Activated T-helper 1 cell treated with anti-CD3 and anti-CD28 coated beads, Interleukin-12 subunit alpha, Interleukin-12 subunit beta, Interleukin-2, Interleukin-4 antibody, amounts not matched to agents 30 ng/mL and 10 ng/mL and 1 ng/mL, durations not matched to agents 14 hours and 24 hours and 36 hours (primary cell): ENCODE measurements around the gene ASCC3. TPM values are rescaled to one million over a fixed set of nuclear protein-coding genes. Genes with fewer than 3 reads are reported as not detected.

Source experiments
- DNase-seq: peaks from one replicate; pipeline ENCODE4 v3.0.0; 2021; ENCODE audit warnings: low spot score
- H3K27ac Mint-ChIP-seq: one replicate; pipeline ENCODE4 v1.8.0; 2021; ENCODE audit warnings: mild to moderate bottlenecking, mixed read lengths
- H3K27me3 Mint-ChIP-seq: one replicate; pipeline ENCODE4 v1.8.0; 2022; ENCODE audit warnings: mild to moderate bottlenecking, moderate library complexity, mixed read lengths; ENCODE audit not compliant: insufficient read depth
- H3K36me3 Mint-ChIP-seq: one replicate; pipeline ENCODE4 v1.8.0; 2021; ENCODE audit warnings: low read depth, mixed read lengths
- H3K4me1 Mint-ChIP-seq: one replicate; pipeline ENCODE4 v1.8.0; 2021; ENCODE audit warnings: low read depth, mixed read lengths
- H3K4me3 Mint-ChIP-seq: one replicate; pipeline ENCODE4 v1.8.0; 2021; ENCODE audit warnings: mild to moderate bottlenecking, moderate library complexity, mixed read lengths
- H3K9me3 Mint-ChIP-seq: one replicate; pipeline ENCODE4 v1.8.0; 2021; ENCODE audit warnings: mixed read lengths
- intact Hi-C: fragments of 100-400 bp; cut with micrococcal nuclease; formaldehyde crosslinking; loops from one replicate; pipeline ENCODE4 v1.15.1; 2024
- total RNA-seq: library from RNA; stranded (reverse); gene quantifications from 2 replicates; pipeline ENCODE4 v1.2.3, GENCODE V29; 2022

Gene ASCC3
- total RNA-seq, 1 donor from 2014 or later: 70.1 TPM

DNA sequence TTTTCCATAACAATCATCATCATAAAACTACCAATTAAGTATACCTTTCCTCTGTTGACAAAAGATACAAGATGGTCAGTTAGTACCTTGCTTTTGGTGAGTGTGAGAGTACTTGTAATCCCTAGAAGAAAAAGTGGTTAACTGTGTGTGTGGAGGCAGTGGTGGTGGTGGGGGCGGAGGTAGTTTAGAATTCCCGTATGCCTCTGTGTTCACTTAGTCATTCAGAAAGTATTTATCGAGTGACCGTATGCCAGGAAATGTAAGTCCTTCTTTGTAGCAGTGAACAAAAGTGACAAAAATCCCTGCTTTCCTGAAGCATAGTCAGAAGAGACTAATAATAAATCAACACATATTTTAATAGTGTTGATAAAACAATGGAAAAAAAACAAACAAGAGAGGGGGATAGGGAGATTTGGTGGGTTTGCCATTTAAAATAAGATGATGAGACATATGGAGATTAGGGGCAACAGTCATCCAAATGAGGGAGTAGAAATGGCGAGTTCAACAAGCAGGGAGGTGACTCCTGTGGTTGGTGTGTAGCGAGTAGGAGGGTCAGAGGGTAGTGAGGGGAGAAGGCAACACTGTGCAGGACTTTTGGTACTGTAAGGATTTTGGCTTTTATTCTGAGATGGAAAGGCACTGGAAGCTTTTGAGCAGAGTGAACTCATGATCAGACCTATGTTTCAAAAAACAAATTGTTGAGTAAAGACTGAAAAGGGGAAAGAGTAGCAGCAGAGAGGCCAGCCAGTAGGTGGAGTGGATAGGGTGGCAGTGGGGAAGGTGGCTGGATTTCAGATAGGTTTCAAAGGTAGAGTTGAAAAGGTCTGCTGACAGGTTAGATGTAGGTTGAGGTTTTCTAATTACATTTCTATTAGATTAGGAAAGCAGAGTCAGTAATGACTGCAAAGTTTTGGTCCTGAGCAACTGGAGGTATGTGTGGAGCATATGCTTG lies 376.1 kb downstream of the ASCC3 start:
- Mint-ChIP-seq H3K4me3 (no peak overlapping the region), H3K4me1 (no peaks in the 10 kb centered on the region), H3K36me3 (peaks cover 7% of the 10 kb centered on the region), H3K27ac (no peak overlapping the region), H3K27me3 (peaks cover 4% of the 10 kb centered on the region), H3K9me3 (no peaks in the 10 kb centered on the region)
- DNase-seq: no peak
- intact Hi-C loops: no loop called here

DNA sequence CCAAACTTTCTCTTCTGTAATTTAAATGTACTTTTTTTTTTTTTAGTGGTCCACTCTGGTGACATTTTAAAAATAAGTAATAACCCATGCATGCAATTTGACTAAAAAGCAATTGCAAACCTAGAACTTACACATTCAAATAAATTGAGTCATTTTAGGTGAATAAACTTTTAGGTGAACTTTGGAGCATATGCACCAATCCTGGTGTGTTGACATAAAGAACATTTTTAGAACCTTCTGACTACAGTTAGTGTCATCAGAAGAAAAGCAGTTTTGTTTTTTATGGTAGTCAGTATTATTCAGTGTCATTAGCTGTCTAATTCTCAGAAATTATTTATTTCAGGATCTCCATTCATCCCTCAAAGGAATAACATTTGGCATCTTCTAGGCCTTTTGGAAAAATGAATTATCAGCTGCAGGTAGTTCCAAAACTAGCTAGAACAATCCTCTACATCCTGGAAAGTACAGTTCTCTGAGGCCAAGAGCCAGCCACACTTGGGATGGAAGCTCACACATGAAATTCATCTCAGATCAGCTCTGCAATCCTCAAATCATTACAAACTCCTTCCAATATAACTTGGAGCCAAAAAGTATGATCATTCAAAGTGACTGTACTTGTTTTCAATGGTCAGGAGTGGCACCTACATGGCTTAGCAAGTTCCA lies 378.0 kb downstream of the ASCC3 start:
- no peaks in the 10 kb centered on the region for H3K4me1 Mint-ChIP-seq
- H3K4me3 Mint-ChIP-seq: no peak overlapping the region
- no peaks in the 10 kb centered on the region for H3K9me3 Mint-ChIP-seq
- peaks cover 2% of the 10 kb centered on the region for H3K36me3 Mint-ChIP-seq
- no peak overlapping the region for H3K27ac Mint-ChIP-seq
- no peak for DNase-seq
- intact Hi-C loops: no loop called here
- H3K27me3 Mint-ChIP-seq: peaks cover 9% of the 10 kb centered on the region

- H3K9me3 Mint-ChIP-seq: no peaks in the 10 kb centered on the region
- no peaks in the 10 kb centered on the region for H3K36me3 Mint-ChIP-seq
- no peak overlapping the region for H3K27ac Mint-ChIP-seq
- DNase-seq: no peak
- H3K27me3 Mint-ChIP-seq: peaks cover 31% of the 10 kb centered on the region
- no peak overlapping the region for H3K4me3 Mint-ChIP-seq
- no peaks in the 10 kb centered on the region for H3K4me1 Mint-ChIP-seq
- intact Hi-C loops: no loop called here
Measured at GRCh38 chr6:100493206-100493888, 387.8 kb downstream of the ASCC3 start.

- Mint-ChIP-seq H3K36me3 (no peaks in the 10 kb centered on the region), H3K27me3 (peaks cover 31% of the 10 kb centered on the region), H3K4me1 (no peaks in the 10 kb centered on the region), H3K4me3 (no peak overlapping the region), H3K9me3 (no peaks in the 10 kb centered on the region), H3K27ac (no peak overlapping the region)
- intact Hi-C loops: no loop called here
- no peak for DNase-seq
Measured at GRCh38 chr6:100491952-100492670, 389.0 kb downstream of the ASCC3 start.

DNA sequence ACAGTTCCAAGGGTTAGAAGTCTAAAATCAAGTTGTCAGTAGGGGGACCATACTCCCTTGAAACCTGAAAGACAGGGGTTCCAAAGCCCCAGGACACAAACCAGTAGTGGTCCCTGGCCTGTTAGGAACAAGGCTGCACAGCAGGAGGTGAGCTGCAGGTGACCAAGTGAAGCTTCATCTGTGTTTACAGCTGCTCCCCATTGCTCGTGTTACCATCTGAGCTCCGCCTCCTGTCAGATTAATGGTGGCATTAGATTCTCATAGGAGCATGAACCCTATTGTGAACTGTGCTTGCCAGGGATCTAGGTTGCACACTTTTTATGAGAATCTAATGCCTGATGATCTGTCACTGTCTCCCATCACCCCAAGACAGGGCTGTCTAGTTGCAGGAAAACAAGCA lies 391.1 kb downstream of the ASCC3 start:
- DNase-seq: no peak
- H3K4me1 Mint-ChIP-seq: no peaks in the 10 kb centered on the region
- H3K27me3 Mint-ChIP-seq: peaks cover 31% of the 10 kb centered on the region
- H3K36me3 Mint-ChIP-seq: no peaks in the 10 kb centered on the region
- no peaks in the 10 kb centered on the region for H3K9me3 Mint-ChIP-seq
- no peak overlapping the region for H3K4me3 Mint-ChIP-seq
- no peak overlapping the region for H3K27ac Mint-ChIP-seq
- intact Hi-C loops: no loop called here

- no peaks in the 10 kb centered on the region for H3K36me3 Mint-ChIP-seq
- intact Hi-C loops: no loop called here
- peaks cover 31% of the 10 kb centered on the region for H3K27me3 Mint-ChIP-seq
- H3K27ac Mint-ChIP-seq: no peak overlapping the region
- no peak overlapping the region for H3K4me3 Mint-ChIP-seq
- H3K9me3 Mint-ChIP-seq: no peaks in the 10 kb centered on the region
- DNase-seq: no peak
- H3K4me1 Mint-ChIP-seq: no peaks in the 10 kb centered on the region
Measured at GRCh38 chr6:100488244-100488643, 392.9 kb downstream of the ASCC3 start.

DNA sequence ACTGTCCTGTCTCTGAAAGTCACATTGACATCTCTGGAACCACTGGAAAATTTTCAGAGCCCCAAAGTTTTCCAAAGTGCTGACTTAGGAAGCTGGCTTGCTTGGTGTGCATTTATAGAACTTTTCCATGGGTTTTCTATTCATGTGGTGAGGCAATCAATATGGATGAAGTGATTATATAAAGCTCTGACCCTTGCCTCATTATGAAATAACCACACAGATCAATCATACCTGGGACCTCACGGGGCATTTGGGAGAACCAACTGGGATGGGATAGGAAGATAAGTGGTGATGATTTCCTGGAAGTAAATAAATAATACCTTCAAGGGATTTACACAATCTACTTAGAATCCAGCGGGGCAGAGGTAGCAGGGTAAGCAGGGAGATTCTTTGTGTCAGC lies 393.5 kb downstream of the ASCC3 start:
- no peaks in the 10 kb centered on the region for H3K36me3 Mint-ChIP-seq
- DNase-seq: no peak
- H3K4me3 Mint-ChIP-seq: no peak overlapping the region
- intact Hi-C loops: no loop called here
- peaks cover 30% of the 10 kb centered on the region for H3K27me3 Mint-ChIP-seq
- H3K4me1 Mint-ChIP-seq: no peaks in the 10 kb centered on the region
- no peaks in the 10 kb centered on the region for H3K9me3 Mint-ChIP-seq
- H3K27ac Mint-ChIP-seq: no peak overlapping the region

- Mint-ChIP-seq H3K27ac (no peak overlapping the region), H3K27me3 (peaks cover 17% of the 10 kb centered on the region), H3K36me3 (no peaks in the 10 kb centered on the region), H3K9me3 (no peaks in the 10 kb centered on the region), H3K4me3 (no peak overlapping the region), H3K4me1 (no peaks in the 10 kb centered on the region)
- DNase-seq: no peak
- intact Hi-C loops: no loop called here
Measured at GRCh38 chr6:100485268-100485667, 395.9 kb downstream of the ASCC3 start.

DNA sequence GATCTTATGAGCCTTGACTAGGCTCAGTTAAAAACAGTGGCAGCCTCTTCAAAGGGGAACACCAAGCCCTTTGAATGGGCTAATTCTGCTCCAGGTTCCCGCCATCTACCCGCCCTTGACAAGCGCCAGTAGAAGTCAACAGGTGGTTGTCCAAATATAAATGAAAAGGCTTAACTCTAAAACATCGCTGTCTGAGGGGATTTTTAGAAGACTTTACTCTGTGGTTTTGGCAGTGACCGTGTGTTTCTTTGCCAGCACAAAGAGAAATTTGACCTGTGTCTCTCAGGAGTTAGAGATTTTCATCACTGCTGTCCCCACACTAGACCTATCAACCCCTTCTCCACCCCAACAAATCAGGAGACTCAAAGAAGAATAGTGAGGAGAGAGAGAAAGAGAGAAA lies 396.7 kb downstream of the ASCC3 start:
- no peaks in the 10 kb centered on the region for H3K9me3 Mint-ChIP-seq
- intact Hi-C loops: no loop called here
- no peaks in the 10 kb centered on the region for H3K4me1 Mint-ChIP-seq
- peaks cover 14% of the 10 kb centered on the region for H3K27me3 Mint-ChIP-seq
- no peaks in the 10 kb centered on the region for H3K36me3 Mint-ChIP-seq
- no peak overlapping the region for H3K27ac Mint-ChIP-seq
- DNase-seq: no peak
- H3K4me3 Mint-ChIP-seq: no peak overlapping the region

- Mint-ChIP-seq H3K36me3 (no peaks in the 10 kb centered on the region), H3K9me3 (no peaks in the 10 kb centered on the region), H3K4me1 (no peaks in the 10 kb centered on the region), H3K27ac (no peak overlapping the region), H3K4me3 (no peak overlapping the region), H3K27me3 (peaks cover 10% of the 10 kb centered on the region)
- no peak for DNase-seq
- intact Hi-C loops: no loop called here
Measured at GRCh38 chr6:100482698-100483097, 398.4 kb downstream of the ASCC3 start.

DNA sequence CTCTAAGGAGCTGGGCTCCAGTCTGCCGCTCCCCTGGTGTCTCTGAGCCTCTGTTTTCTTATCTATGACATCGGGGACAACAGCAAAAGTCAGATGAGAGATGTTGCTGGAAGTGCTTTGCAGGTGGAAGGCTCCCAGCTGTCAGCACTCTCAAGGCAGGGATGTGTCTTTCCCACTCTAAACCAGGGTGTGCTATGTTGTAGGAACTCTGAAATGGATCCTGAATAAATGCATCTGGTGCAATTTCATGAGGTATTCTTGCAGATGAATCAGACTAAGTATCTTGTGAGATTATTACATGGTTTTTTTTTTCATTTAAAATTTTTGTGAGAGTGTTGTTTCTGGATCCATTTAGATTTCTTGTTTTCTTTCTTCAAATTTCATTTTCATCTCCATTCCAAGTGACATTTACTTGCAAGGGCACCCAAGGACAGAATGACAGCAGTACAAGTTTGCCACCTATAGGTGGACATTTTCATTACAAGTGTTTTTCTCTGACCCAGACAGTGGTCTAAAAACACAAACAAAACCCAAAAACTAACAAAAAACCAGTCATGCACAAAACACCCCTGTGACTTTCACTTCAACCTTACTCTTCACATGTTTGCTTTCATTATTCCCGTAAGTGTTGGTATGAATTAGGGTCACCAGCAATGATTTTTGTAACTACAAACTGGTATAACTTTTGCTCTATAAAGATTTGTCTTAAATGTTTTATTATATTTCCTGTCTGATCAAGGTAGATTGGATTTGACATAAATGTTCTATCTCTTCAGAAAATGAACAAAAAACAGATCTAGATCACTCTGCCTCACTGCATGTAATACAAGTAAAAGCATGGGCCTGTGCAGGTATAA lies 401.7 kb downstream of the ASCC3 start:
- no peak for DNase-seq
- intact Hi-C loops: loop anchor here (1.0 to 10.0 kb wide), 6 partner anchors 185 to 611 kb away; partner anchors contain the start of gene ASCC3
- Mint-ChIP-seq H3K27ac (no peak overlapping the region), H3K36me3 (no peaks in the 10 kb centered on the region), H3K9me3 (no peaks in the 10 kb centered on the region), H3K4me1 (no peaks in the 10 kb centered on the region), H3K27me3 (peaks cover 14% of the 10 kb centered on the region), H3K4me3 (no peak overlapping the region)
